ENCODE data around the gene CCDC197.

The CCDC197 gene

GRCh38 chr14:93980456-93981201, 16.5 kb upstream of the CCDC197 start:
- DNase-seq = no peak

- DNase-seq = no peak
Measured at GRCh38 chr14:93981316-93982229, 15.5 kb upstream of the CCDC197 start.

GRCh38 chr14:93982230-93983007, 14.7 kb upstream of the CCDC197 start:
- DNase-seq = no peak

- no peak for DNase-seq
Measured at GRCh38 chr14:93984070-93984469, 13.0 kb upstream of the CCDC197 start.

GRCh38 chr14:93984987-93985410, 12.1 kb upstream of the CCDC197 start:
- DNase-seq = no peak

GRCh38 chr14:93986955-93987354, 10.1 kb upstream of the CCDC197 start:
- DNase-seq = no peak

GRCh38 chr14:93987376-93987775, 9.7 kb upstream of the CCDC197 start:
- no peak for DNase-seq

- DNase-seq = no peak
Measured at GRCh38 chr14:93987815-93988476, 9.2 kb upstream of the CCDC197 start.

- no peak for DNase-seq
Measured at GRCh38 chr14:93989939-93990338, 7.2 kb upstream of the CCDC197 start.

- DNase-seq = no peak
Measured at GRCh38 chr14:93991212-93991611, 5.9 kb upstream of the CCDC197 start.

GRCh38 chr14:93991649-93992048, 5.5 kb upstream of the CCDC197 start:
- no peak for DNase-seq

- no peak for DNase-seq
Measured at GRCh38 chr14:93993382-93993781, 3.7 kb upstream of the CCDC197 start.

- DNase-seq = peak; percentile 77
Measured at GRCh38 chr14:93994919-93995682, 2.0 kb upstream of the CCDC197 start.

GRCh38 chr14:93996130-93996695, 888 bp upstream of the CCDC197 start:
- DNase-seq = no peak

GRCh38 chr14:93997916-93998870, 1.1 kb downstream of the CCDC197 start:
- no peak for DNase-seq

- no peak for DNase-seq
Measured at GRCh38 chr14:93998871-93999403, 1.8 kb downstream of the CCDC197 start.

GRCh38 chr14:93999573-93999972, 2.5 kb downstream of the CCDC197 start:
- DNase-seq = no peak

- DNase-seq = no peak
Measured at GRCh38 chr14:94000267-94000666, 3.2 kb downstream of the CCDC197 start.

GRCh38 chr14:94001016-94001415, 3.9 kb downstream of the CCDC197 start:
- no peak for DNase-seq

Measured in stimulated activated CD8-positive, alpha-beta memory T cell treated with anti-CD3 and anti-CD28 coated beads, Interleukin-4, amount 100 ng/mL, for 48 hours (primary cell).